22Rv1 (cell line): ENCODE measurements around the gene FGR.
A peak's percentile ranks its signal among the peaks of the same experiment; 100 is the strongest.
"Not testable (repeated sequence)": the region's sequence is repeated elsewhere in the genome, so short reads cannot be mapped to it uniquely, and the experiment has no call there.

Experiments
- H3K27ac ChIP-seq: fragments of 450-650 bp; 2 replicates; pipeline ENCODE4 v1.5.1; 2017
- ZFX ChIP-seq: fragments of 450-650 bp; IDR thresholded peaks from 2 replicates; pipeline ENCODE4 v1.6.1; 2017; ENCODE audit warnings: antibody characterized with exemption, borderline replicate concordance
- TF ChIP-seq, protein P1 (sequence below): fragments of 450-650 bp; IDR thresholded peaks from 2 replicates; pipeline ENCODE4 v1.5.1; 2017; ENCODE audit warnings: mild to moderate bottlenecking

FGR gene

DNA sequence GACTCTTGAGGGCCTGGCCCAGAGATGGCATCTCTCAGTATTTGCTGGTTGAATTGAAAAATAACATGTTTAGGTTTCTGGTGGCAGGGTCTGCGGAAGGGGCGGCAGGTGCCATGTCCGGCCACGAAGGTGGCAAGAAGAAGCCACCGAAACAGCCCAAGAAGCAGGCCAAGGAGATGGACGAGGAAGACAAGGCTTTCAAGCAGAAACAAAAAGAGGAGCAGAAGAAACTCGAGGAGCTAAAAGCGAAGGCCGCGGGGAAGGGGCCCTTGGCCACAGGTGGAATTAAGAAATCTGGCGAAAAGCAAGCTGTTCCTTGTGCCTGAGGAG lies 14.3 kb upstream of the FGR start:
- TF ChIP-seq ZFX = no peak
- TF ChIP-seq, protein P1, sequence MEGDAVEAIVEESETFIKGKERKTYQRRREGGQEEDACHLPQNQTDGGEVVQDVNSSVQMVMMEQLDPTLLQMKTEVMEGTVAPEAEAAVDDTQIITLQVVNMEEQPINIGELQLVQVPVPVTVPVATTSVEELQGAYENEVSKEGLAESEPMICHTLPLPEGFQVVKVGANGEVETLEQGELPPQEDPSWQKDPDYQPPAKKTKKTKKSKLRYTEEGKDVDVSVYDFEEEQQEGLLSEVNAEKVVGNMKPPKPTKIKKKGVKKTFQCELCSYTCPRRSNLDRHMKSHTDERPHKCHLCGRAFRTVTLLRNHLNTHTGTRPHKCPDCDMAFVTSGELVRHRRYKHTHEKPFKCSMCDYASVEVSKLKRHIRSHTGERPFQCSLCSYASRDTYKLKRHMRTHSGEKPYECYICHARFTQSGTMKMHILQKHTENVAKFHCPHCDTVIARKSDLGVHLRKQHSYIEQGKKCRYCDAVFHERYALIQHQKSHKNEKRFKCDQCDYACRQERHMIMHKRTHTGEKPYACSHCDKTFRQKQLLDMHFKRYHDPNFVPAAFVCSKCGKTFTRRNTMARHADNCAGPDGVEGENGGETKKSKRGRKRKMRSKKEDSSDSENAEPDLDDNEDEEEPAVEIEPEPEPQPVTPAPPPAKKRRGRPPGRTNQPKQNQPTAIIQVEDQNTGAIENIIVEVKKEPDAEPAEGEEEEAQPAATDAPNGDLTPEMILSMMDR = no peak
- H3K27ac ChIP-seq = no peak overlapping the region

DNA sequence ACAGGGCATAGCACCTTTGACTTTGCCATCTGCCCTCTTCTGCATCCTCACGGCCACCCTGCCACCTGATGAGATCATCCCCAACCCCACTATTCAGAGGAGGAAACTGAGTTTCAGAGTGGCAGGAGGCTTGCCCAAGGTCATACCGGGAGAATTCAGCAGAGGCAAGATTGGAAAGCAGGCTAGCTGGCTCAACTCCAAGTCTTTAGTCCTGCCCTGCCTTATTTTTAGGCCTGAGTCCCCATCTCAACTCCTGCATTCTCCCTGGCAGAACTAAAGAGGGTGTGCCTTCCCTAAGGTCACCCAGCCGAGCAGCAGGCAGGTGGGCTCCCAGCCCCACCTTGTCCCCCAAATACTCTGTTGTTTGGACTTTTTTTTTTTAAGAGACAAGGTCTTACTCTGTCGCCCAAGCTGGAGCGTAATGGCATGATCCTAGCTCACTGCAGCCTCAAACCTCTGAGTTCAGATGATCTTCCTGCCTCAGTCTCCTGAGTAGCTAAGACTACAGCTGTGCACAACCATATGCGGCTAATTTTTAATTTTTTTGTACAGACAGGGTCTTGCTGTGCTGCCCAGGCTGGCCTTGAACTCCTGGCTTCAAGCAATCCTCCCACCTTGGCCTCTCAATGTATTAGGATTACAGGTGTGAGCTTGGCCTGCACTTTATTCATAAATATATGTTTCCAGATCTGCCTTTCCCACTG lies 13.8 kb upstream of the FGR start:
- no peak overlapping the region for H3K27ac ChIP-seq
- no peak for TF ChIP-seq ZFX
- TF ChIP-seq, protein P1 = no peak

DNA sequence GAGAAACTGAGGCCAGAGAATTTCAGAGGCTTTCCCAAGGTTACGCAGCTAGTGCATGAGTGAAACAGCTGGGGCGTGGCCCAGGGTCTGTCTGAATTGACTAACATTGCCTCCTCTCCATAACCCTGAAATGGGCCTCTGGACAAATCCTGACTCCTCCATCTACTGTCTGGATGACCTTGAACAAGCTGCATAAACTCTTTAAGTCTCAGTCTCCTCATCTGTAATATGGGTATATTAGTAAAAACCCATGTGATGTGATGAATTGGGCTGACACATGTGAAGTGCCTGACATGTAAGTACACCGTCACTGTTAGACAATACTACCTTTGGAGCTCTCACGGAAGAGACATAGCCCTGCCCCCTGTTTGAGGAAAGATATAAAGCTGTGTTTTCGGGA lies 12.3 kb upstream of the FGR start:
- H3K27ac ChIP-seq = no peak overlapping the region
- no peak for TF ChIP-seq ZFX
- TF ChIP-seq, protein P1 = no peak

DNA sequence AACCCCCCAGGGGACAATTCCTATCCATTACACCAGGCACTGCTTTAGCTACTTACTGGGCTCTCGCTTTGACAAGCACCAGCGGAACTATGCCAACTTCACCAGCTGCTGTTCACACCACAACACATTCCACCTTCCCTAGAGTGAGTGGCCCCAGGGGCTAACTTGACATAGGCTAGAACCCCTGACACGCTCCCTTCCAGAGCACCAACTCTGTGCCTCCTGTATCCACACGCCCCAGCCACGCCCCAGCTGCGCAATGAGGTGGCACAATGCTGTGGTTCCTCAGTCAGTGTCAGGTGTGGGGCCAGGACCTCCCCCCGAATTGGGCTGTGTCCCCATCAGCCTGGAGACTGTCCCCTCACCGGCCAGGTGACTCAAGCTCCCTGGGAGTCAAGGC lies 11.7 kb upstream of the FGR start:
- no peak overlapping the region for H3K27ac ChIP-seq
- TF ChIP-seq, protein P1 = no peak
- no peak for TF ChIP-seq ZFX

DNA sequence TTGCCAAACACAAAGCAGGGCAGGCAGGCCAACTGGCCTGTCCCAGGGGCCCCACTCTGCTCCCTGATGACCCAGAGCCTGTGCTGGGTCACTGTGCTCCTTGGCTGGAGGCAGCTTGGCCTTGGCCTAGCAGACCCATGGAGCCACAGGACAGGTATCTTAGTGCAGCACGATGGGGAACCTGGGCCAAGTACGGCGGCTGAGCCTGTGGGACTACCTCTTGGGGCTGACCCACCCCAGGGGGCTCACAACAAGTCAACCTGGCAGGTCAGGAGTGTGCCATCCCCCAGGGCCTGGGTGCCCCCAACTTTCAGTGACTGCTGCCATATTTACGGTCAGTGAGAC lies 10.1 kb upstream of the FGR start:
- H3K27ac ChIP-seq = no peak overlapping the region
- no peak for TF ChIP-seq ZFX
- TF ChIP-seq, protein P1 = no peak

DNA sequence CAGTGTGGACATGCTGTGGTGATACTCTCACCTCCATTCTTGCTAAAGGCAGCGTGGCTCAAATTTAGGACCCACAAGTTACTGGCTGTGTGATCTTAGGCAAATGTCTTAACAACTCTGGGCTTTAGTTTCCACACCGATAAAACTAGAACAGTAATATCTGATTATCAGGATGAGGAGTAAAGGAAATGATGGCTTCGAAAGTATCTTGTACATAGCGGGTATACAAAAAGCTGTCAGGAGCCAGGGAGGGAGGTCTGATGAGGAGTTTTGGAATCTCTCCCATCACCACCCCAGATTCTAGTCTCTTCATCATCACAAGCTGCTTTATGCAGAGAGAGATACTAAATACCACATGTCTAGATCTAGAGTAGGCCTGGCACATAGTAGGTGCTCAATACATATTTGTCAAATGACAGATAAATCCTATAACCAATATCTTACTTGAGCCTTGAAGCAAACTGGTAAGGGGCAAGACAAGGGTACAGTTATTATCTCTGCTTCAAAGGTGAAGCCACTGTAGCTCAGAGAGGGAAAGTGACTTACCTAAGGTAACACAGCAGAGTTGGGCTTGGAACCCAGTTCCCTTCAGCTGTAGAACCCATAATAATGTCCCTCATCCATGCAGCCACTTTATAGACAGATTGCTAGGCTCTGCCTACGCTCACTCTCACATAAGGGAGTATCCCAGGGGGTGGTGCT lies 9.5 kb upstream of the FGR start:
- H3K27ac ChIP-seq = no peak overlapping the region
- TF ChIP-seq, protein P1 = no peak
- no peak for TF ChIP-seq ZFX

DNA sequence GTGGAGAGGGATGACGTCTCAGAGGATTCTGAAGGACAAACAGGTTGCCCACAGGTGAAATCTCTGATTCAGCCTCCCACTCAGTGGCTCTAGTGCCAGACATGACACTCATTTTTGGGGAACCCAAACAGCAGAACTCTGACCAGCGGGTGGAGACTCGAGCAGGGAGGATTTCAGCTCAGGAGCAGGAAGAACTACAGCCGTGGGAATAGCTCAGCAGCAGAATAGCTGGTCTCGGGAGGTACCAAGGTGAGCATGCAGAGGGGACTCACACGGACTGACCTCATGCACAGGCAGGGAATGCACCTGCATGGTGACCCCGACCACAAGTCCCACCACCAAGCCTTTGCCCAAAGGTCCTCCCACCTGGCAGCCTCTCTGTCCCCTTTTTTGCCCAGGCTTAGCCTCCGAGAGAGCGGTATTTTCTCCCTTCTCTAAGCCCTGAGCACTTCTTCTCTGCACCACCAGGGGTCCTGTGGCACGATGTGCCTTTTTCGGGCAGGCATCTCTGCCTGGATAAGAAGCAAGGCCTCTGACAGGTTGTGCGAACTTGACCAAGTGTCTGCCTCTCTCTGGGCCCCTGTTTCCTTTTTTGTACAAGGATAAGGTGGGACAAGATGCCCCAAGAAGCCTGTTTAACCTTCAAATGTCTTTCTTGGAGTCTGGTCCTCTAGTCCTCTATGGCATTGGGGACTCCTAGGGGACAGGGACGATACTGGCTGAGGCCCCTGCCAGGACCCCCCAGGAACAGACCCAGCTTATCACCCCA lies 8.8 kb upstream of the FGR start:
- no peak overlapping the region for H3K27ac ChIP-seq
- TF ChIP-seq ZFX = no peak
- TF ChIP-seq, protein P1 = peak; percentile 82

DNA sequence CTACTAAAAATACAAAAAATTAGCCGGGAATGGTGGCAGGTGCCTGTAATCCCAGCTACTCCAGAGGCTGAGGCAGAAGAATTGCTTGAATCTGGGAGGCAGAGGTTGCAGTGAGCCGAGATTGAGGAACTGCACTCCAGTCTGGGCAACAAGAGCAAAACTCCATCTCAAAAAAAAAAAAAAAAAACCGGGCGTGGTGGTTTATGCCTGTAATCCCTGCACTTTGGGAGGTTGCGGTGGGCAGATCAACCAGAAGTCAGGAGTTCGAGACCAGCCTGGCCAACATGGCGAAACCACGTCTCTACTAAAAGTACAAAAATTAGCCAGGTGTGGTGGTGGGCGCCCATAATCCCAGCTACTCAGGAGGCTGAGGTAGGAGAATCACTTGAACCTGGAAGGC lies 5.5 kb upstream of the FGR start:
- not testable (repeated sequence) for H3K27ac ChIP-seq
